HG03432 (cell line): ENCODE results near the gene DNAJB2.

Experiments used
- ATAC-seq: cut with Tn5 transposase; IDR thresholded peaks from one replicate; pipeline ENCODE4 v1.9.1; 2021; ENCODE audit warnings: mild to moderate bottlenecking, moderate library complexity; ENCODE audit not compliant: unreplicated experiment

Gene DNAJB2

DNA sequence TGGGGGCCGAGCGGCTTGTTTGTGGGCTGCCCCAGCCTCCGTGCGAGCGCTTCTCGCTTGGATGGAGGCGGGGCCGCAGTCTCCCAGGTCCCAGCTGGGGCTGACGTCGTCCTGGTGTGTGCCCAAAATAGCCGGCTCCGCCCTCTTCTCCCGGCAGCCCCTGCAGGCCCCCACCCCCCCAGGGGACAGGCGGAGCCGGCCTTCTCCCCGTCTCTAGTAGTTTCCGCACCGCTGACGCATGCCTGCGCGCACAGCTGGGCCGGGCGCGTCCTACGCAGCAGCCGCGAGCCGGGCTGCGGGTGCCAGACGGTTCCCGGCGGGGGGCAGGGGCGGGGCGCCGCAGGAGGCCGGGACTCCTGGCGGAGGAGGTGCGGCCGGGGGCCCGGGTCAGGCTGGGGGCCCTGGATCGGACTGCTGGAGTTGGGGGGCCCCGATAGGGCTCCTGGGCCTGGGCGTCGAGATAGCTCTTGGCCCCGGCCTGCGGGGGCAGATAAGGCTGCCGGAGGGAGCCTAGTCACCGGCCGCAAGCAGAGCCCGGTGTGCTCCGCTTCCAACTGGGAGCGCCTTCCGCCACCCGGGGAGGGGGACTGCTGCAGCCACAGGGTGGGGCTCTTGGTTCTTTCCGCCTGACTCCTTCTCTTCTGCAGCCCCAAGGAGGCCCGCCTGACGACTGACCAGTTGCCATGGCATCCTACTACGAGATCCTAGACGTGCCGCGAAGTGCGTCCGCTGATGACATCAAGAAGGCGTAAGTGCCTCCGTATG, at the start of gene DNAJB2:
TSS of gene DNAJB2 (plus strand) at position 216 of the 765 bp plus-strand sequence. CDS start at position 684, 468 bp downstream.
- ATAC-seq, result peak; percentile 91

DNA sequence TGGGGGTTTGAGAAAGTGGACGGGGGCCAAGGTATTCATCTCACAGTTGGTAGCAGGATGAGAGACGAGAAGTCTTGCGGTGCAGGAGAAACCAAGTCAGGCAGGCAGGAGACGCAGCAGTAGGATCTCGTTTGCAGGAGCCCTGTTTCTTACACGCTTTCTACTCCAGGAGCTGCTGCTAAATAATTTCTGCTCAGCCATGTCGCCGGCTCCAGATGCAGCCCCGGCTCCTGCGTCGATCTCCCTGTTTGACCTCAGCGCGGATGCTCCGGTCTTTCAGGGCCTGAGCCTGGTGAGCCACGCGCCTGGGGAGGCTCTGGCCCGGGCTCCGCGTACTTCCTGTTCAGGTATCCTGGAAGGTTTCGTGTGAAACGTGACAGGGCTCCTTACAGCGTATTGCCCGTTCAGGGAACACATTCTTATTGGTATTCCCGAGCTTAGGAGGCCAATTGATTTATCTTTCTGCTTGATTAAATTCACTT, 49.1 kb upstream of the DNAJB2 start:
- peak; percentile 26 for ATAC-seq

- ATAC-seq, result no peak
Measured at GRCh38 chr2:219234331-219234730, 44.8 kb upstream of the DNAJB2 start.

DNA sequence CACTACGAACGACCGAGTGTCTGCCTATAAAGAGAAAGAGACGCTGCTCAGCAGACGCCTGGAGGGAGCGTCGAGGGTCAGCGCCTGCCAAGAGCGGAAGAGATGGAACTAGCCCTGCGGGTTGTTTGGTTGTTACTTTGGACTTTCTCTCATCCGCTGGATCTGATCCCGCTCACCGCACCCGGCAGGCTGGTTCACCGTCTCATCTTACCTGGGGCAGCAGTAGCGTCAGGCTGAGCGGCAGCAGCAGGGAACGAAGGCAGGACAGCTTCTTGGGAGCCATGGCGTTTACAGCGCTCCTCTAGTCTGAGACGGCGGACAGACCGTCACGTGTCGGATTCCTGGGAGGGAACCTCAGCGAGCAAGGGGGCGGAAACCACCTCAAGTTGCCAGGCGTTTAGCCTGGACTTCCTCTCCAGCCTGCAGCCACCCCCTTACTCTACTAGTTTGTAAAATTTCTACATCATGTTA, 35.8 kb upstream of the DNAJB2 start:
- ATAC-seq, result no peak

DNA sequence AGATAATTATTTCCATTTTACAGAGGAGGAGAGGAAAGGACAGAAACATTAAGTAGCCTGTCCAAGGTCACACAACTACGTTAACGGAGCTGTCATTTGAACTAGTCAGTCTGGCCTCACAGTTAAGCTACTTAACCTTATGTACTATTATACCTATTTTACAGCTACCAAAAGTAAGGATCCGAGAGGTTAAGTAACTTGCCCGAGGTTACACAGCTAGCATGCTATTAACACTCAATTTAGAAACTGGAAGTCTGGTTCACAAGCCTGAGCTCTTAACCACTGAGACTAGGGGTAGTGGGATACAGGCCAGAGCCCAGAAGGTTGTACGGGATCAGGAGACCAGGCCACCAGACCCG, 34.4 kb upstream of the DNAJB2 start:
- no peak for ATAC-seq

- ATAC-seq, result peak; percentile 75
Measured at GRCh38 chr2:219245148-219245898, 33.8 kb upstream of the DNAJB2 start, which contains the start of the genes GLB1L and STK16. TSS of gene GLB1L (minus strand) at chr2:219245444. CDS start at chr2:219243573, 1,871 bp downstream. TSS of gene STK16 (plus strand) at chr2:219245479. CDS start at chr2:219246000, 521 bp downstream.

DNA sequence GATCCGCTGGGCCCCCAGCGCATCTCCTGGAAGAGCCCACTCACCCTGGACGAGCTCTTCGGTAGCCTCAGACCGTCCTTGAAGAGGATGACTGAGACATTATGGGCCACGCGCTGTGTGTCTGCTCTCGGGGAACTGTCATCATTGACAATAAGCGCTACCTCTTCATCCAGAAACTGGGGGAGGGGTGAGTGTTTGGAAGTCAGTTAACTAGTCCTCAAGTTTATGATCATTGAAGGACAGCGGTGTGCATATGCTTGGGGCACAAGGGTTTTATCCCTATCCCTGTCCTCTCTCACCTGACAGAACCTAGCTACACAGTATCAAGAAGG, 33.3 kb upstream of the DNAJB2 start:
- no peak for ATAC-seq

GRCh38 chr2:219246559-219246958, 32.6 kb upstream of the DNAJB2 start:
- ATAC-seq, result no peak

- no peak for ATAC-seq
Measured at GRCh38 chr2:219247678-219248642, 31.2 kb upstream of the DNAJB2 start.

DNA sequence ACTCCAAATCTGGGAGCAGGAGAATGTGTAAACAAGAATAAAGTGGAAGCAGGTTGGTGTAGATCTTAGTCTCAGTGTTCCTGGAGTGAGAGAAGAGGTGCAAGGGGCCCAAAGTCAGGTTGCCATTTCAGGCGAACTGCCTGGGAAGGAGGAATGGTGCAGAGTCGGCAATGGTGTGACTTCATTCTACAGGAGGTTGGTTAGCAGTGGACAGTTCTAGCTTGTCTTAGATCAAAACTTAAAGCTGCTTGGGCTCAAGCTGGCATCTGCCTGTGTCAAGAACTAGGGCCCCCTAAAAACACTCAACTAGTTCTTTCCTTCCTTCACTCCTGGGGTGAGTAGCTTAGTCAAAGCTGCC, 30.3 kb upstream of the DNAJB2 start:
- ATAC-seq, result no peak

DNA sequence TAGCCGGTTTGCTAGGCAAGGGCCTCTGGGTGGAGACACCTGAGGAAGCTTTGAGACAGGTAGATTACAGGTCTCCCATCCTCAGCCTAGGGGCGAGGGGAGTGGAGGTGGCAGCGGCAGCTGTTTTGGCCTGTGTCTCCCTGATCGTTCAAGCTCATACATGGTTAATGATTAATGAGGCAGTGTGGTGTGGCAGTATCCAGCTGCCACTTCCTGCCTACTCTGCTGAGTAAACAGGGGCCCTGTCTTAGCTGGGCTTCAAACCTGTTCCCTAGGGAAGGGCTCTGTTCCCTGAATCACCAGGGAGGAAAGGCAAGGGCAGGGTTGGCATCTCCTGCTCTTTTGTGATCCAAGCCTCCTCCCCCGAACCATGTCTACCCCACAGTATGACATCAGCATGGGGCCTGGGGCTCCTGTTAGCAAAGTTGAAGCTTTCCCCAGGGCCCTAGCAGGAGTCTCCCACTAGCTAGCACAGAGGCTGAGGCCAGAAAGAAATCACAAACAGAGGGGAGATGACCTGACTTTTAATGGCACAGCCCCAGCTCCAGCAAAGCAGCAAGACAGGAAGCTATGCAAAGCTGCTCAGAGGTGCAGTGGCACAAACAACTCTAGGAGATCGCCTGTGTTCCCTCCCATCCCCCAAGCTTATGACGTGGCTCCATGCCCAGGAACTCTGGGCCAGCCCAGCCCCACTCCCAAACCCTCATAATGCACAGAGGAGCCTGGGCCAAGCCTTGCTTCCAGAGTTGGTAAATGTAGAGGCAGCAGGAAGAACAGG, 29.8 kb upstream of the DNAJB2 start:
- ATAC-seq, result peak; percentile 38

GRCh38 chr2:219250049-219250781, 29.0 kb upstream of the DNAJB2 start:
- ATAC-seq, result no peak

DNA sequence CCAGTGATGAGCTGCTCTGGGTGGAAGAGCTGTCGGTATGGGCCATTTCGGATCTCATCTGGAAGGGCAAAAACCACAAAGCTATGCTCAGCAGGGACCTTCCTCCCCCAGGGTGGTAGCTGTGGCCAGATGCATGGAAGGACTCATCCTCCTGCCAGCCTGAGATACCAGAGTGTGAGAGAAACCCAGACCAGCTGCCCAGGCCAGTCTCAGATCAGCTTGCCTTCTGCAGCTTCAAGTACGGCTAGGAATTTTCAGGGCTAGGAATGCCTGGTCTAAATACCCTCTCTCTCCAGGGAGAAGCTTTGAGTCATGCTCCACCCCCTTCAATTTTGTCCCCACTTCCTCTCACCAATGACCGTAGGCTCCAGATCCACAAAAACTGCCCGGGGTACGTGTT, 27.5 kb upstream of the DNAJB2 start:
- ATAC-seq, result no peak

DNA sequence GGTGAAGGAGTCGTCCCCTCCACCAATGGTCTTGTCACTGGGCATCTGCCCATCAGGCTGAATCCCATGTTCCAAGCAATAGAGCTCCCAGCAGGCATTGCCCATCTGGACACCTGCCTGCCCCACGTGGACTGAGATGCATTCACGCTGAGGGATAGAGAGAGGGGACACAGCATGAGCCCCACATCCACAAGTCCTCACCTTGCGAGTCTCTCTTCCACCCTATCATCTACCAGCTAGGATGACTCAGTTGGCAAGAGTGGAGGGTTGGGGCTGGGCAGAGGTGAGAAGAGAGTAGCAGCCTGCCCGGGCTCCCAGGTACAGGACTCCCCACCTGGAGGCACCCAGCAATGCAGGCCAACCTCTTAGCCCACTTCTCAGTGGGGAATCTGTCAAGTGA, 27.1 kb upstream of the DNAJB2 start:
- no peak for ATAC-seq

DNA sequence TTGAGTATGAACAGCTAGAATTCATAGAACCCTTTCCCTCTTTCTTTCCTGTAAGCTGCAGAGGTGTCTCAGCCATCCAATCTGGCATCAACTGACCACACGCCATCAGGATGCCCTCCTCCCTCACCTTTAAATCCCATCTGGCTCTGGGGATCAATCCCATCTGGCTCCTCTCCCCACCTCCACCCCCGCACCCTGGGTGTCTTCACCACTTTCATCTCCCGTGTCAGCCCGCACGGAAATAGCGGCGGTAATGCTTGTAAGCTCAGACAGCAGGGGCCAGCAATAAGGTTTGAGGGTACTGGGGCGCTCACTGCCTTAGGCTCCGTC, 26.6 kb upstream of the DNAJB2 start:
- ATAC-seq, result no peak

- no peak for ATAC-seq
Measured at GRCh38 chr2:219252900-219253752, 26.0 kb upstream of the DNAJB2 start, which contains the start of gene TUBA4B. TSS of gene TUBA4B (plus strand) at chr2:219253243. CDS start at chr2:219253408, 165 bp downstream.

DNA sequence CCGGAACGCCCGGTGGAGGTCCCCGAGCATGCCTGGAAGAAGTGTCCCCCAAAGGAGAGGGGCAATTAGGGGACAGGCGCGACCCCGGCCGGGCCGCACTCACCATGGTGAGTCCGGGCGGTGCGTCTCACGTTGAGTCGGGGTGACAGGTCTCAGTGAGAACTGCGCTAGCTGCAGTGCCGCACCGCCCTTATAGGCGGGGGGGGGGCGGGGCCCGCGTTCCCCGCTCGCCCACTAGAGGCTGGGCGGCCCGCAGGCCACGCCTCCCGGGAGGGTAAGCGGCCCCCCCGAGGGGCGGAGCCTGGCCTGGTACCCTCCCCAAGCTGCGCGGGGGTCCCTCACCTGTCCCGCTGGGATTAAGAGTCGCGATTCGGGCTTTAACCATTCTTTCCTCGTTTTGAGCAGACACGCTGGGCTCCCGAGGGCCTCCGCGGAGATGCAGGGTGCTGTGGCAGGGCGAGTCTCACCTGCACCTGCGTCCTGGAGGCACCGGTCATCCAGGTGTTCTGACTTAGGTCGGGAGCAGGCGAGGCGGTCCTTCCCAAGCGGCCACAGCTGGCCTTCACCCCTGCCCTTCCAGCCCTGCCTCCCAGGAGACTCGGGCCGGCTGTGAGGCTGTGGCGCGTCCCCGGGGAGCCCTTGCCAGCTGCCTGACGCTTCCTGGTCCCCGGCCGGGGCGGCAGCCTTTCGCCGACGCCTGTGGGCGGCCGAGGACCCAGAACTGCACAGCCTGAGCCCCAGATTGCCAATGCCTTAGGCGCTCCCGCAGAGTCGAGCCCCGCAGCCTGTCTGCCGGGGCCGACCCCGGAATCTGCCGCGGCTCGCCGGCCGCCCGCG, 25.2 kb upstream of the DNAJB2 start, which contains the start of gene TUBA4A:
TSS of gene TUBA4A (minus strand) at position 166 of the 837 bp plus-strand sequence. CDS start at position 106, 60 bp downstream.
- ATAC-seq, result peak; percentile 65
